HG03432 (cell line): ENCODE measurements around the gene ATP5ME.
"Not testable (repeated sequence)": the region's sequence is repeated elsewhere in the genome, so short reads cannot be mapped to it uniquely, and the experiment has no call there.

Source experiments
- ATAC-seq: cut with Tn5 transposase; IDR thresholded peaks from one replicate; pipeline ENCODE4 v1.9.1; 2021; ENCODE audit warnings: mild to moderate bottlenecking, moderate library complexity; ENCODE audit not compliant: unreplicated experiment

The ATP5ME gene

GRCh38 chr4:705278-706082 is 31.4 kb upstream of the ATP5ME start, which contains the start of gene PCGF3:
Gene PCGF3 (plus strand): TSS chr4:705832. CDS start chr4:733681, 27,849 bp downstream.
- ATAC-seq = peak; percentile 93

- ATAC-seq = no peak
These were observed 30.8 kb upstream of the ATP5ME start for GRCh38 chr4:704971-705277.

GRCh38 chr4:704198-704891 is 30.3 kb upstream of the ATP5ME start:
- no peak for ATAC-seq

GRCh38 chr4:703336-704197 is 29.5 kb upstream of the ATP5ME start:
- no peak for ATAC-seq

GRCh38 chr4:702618-703048 is 28.6 kb upstream of the ATP5ME start:
- no peak for ATAC-seq

- no peak for ATAC-seq
These were observed 26.6 kb upstream of the ATP5ME start for GRCh38 chr4:700587-701264.

GRCh38 chr4:699816-700580 is 25.9 kb upstream of the ATP5ME start:
- peak; percentile 4 for ATAC-seq

- not testable (repeated sequence) for ATAC-seq
These were observed 20.4 kb upstream of the ATP5ME start for GRCh38 chr4:694341-694940.

GRCh38 chr4:692771-693554 is 18.9 kb upstream of the ATP5ME start:
- no peak for ATAC-seq

GRCh38 chr4:689723-690122 is 15.6 kb upstream of the ATP5ME start:
- no peak for ATAC-seq

- no peak for ATAC-seq
These were observed 15.0 kb upstream of the ATP5ME start, which contains the start of gene SLC49A3 for GRCh38 chr4:688854-689681. Gene SLC49A3 (minus strand): TSS chr4:689151. CDS start chr4:689127, 24 bp downstream.

- ATAC-seq = no peak
These were observed 14.1 kb upstream of the ATP5ME start for GRCh38 chr4:687971-688853.

GRCh38 chr4:687048-687970 is 13.2 kb upstream of the ATP5ME start:
- no peak for ATAC-seq

- ATAC-seq = no peak
These were observed 12.5 kb upstream of the ATP5ME start for GRCh38 chr4:686413-687040.

- ATAC-seq = no peak
These were observed 11.8 kb upstream of the ATP5ME start for GRCh38 chr4:685679-686412.
